Transverse colon (tissue), 3 donors: ENCODE data around the gene C1QTNF6.

Experiments
- CTCF ChIP-seq, 5 experiments: fragments of 200-600 bp in 3 of 5; fragments of 450-650 bp in 2 of 5; sonication (generic) in 3 of 5; IDR thresholded peaks; 1 replicate in 2 of 5; 2 replicates in 3 of 5; pipeline ENCODE4 v1.5.1; 2016 to 2017; ENCODE audit warnings: antibody characterized with exemption in 5 of 5, inconsistent platforms in 3 of 5, mild to moderate bottlenecking in 2 of 5, moderate library complexity in 1 of 5
- POLR2A ChIP-seq: fragments of 450-650 bp; IDR thresholded peaks from one replicate; pipeline ENCODE4 v1.6.1; 2016; ENCODE audit warnings: antibody characterized with exemption, mild to moderate bottlenecking, moderate library complexity

GRCh38 chr22:37177755-37178154, 10.3 kb downstream of the C1QTNF6 start:
- TF ChIP-seq CTCF (IDR thresholded peaks at IDR 0.05) (no peak), POLR2A (no peak)
